GM19043 (cell line): ENCODE results near the gene ETV4.

Experiments
- ATAC-seq: cut with Tn5 transposase; IDR thresholded peaks from one replicate; pipeline ENCODE4 v1.9.1; 2021; ENCODE audit warnings: low read depth; ENCODE audit not compliant: unreplicated experiment

Gene ETV4

DNA sequence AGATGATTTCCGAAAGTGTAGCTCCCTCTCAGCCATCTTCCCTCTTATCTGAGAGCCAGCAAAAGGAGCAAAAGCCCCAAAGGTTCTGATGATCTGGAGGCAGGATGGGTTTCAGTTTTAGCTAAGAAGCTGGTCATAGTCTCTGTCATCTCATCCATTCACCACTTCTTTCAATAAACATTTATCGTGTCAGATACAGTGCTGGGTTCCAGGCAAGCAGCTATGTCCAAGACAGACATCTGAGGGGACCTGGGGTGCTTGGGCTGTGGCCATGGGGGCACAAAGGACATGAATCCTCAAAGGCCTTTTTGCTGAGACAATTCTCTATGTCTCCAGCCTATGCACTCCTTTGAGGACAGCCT, 1.0 kb upstream of the ETV4 start:
- ATAC-seq: no peak

DNA sequence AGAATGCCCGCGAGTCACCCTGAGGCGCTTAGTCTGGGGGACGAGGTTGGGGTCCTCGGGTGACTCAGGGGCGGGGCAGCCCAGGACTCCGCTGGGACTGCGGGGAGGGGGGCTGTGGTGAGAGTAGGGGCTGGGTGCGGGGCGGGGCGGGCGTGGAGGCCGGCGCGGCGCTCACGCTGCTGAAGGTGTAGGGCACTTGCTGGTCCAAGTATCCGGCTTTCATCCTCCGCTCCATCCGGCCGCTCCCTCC, 832 bp downstream of the ETV4 start:
- no peak for ATAC-seq

DNA sequence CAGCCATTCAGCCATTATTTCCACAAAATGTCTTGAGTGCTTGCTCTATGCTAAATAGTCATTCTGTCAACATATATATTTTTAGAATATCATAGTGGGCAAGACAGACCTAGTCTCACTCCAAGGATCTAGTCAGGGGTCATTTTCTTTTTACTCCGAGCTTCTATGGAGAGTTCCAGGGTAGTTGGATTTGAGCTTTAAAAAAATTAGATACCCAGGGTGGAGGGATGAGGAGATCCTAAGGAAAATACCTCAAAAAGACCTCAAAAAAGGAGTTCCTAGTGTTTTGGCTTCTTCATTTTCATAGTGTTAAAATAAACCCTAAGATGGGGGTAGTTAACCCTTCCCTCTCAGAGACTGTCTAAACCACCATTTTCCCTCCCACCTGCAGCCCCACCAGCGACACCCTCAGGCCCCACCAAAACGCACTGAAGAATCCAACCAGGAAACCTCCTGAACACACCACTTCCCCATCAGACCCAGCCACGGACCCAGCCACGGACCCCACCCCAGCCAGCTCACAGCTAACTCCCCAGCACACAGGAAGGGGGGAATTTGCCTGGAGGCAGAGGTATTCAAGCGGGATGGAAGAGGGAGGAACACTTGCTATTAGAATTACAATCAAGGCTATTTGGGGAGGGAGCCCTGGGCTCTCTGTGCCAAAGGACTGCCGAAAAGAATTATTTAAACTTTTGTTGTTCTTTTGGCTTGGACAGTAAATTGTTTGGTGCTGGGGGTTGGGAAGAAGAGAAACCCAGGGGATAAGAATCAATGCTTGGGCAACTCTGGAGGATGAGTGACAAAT, 2.2 kb downstream of the ETV4 start:
- no peak for ATAC-seq

DNA sequence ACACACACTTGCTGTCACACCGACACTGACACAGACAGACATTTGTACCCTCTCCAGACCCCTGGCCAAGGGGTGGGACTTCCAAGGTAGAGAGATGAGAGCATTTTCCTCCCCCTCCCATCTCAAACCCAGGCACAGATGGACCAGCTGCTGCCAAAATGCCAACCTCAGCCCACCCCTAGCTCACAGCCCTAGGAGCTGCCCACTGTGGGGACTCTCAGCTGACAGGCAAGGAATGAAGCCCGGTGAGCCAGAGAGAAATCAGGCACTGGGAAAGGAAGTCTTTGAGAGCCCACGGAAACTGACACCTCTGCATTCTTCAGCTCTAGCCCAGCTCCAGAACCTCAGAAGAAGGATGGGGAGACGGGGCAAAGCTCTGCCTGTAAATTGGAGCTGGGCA, 2.8 kb downstream of the ETV4 start:
- no peak for ATAC-seq

DNA sequence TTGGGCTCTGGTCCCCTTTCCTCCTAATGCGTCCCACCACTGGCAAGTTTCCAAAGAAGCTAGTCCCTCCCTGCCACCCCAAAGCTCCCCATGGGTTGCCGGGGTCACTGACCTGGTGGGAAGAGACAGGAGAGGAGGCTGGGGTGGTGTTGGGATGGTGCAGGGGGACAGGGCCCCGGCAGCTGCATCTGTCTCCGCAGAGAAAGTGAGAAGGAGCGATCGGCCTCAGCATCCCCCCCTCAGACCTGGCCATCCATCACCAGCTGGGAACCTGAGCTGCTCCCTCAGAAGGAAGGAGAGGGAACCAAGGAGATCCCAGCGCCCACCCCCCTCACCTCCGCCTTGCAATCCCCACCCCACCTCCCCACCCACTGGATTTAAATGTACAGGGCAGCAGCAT, 3.3 kb downstream of the ETV4 start:
- no peak for ATAC-seq

DNA sequence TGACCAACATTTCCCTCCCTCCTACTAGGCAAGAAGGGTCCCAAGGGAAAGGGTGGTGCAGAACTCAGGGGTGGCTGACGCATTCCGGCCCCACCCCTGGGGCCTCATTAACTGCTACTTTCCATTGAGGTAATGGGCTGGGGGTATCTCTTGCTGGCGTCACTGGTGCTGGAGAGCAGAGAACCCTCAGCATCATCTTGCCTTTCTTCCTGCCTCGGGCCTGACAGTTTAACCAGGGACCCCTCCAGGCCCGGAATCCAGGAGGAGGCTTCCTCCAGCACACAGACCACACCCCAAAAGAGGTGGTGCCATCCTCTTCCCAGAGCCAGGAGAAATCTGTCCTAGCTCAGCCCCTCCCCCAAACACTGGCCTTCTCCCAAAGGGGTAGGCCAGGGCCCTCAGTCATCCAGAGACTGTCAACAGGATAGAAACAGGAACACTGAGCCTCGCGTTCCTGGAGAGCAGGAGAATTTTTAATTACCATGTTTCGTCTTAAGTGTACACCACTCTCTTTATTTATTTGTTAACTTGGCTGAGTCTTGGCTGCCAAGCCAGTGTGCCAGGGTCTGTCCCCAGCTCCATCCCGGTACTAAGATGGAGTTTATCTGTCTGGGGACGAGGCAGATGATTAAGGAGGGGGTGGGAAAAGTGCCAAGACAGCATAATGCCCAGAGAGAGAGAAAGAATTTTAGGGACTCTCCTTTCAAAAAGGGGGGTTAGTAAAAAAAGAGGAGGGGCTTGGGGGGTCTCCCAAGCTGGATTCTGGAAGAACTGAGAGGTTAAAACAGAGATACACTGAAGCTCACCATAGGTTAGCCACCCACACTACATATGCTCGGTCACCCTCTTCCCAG, 5.1 kb downstream of the ETV4 start:
- ATAC-seq: no peak

DNA sequence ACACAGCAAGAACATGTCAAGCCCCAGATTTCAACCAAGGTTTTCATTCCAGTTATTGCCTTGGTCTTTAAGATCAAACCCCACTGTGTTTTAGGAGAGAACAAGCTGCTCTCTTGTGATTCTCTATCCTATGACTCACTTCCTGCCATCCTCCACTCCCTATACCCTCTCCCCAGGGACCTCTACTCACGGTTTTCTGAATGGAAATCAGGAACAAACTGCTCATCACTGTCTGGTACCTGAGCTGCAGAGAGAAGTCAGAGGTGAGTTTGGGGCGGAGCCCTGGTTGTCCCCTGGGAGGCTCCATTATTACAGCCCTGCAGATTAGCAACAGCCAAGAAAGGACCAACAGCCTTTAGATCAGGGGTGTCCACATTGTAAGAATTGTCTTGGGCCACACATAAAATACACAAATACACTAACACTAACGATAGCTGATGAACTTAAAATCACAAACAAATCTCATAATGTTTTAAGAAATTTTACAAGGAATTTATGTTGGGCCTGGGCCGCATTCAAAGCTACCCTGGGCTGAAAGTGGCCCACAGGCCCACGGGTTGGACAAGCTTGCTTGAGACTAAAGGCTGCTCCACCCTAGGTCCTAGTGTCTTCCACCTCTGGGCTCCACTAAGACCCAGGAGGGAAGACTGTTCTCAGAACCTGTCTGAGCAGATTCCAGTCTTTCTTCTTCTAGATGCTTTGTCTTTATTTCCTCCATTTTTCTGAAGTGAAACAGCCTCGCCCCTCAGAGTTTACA, 9.7 kb downstream of the ETV4 start:
- no peak for ATAC-seq

DNA sequence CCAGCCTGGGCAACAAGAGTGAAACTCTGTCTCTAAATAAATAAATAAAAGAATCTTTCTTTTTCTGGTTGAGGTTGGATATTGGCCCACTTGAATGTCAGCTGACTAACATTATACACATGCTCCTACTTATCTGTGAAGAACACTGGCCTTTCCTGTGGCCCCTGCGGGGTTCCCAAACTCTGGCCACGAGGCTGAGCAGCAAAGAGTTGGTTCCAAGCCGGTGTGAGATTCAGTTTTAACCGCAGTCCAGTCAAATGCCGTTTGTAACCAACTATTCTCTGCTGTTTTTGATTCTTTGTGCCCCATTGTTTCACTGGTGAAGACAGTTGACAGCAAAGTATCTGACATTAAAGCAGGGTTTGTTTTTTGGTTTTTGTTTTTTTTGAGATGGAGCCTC, 11.2 kb downstream of the ETV4 start:
- no peak for ATAC-seq

DNA sequence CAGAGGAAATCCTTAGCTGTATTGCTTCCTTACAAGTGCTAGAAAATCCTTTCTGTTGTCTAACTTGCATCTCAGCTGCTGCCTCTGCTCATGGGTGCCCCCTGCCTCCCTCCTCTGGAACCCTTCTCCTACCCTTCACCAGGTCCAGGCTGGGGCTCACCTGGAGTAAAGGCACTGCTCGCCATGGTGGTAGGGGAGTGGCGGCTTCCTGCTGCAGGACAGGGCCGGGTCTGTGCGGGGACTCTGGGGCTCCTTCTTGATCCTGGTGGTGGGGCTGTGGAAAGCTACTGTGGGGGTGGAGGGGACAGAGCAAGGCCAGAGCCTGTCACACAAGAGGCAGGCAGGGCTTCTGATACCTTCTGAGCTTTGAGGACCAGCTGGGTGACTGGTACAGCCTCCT, 12.4 kb downstream of the ETV4 start:
- ATAC-seq: no peak

DNA sequence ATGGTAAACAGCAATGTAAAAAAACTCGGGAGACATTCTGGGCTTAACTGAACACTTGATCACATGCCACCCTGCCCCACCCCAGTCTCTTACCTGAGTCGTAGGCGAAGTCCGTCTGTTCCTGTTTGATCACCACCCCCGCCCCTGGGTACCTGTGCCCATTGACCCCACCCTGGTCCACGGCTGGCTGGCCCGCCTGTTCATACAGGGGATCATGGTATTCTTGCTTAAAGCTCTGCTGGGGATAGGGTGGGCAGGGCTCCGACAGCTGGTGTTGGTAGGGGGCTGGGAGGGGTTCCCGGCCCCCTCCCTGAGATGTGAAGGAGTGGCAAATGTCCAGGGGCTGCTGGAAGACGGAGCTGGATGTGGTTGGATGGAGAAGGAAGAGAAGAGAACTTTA, 13.6 kb downstream of the ETV4 start:
- ATAC-seq: no peak

DNA sequence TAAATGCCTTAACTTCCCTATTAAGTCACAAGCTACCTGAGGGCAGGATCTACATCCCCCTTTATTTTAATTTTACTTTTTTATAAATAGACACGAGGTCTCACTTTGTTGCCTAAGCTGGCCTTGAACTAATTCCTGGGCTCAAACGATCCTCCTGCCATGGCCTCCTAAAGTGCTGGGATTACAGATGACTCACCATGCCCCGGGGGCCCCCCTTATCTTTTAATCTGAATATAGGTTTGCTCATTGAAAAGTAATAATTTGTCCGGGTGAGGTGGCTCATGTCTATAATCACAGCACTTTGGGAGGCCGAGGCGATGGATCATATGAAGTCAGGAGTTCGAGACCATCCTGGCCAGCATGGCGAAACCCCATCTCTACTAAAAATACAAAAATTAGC, 14.2 kb downstream of the ETV4 start:
- no peak for ATAC-seq

DNA sequence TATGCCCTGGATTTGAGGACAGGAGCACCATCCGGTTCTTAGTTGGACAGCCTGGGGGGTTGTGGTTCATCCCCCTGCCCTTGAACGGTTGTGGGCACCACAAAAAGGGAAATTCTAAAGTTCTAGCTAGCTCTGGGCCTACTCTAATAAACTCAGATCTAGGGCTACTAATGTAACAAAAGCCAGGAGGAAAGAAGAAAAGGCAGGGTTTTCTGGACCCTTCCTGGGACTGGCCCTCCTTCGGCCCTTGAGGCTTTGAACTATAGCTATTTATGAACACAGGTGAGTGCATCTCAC, 15.1 kb downstream of the ETV4 start:
- ATAC-seq: no peak

DNA sequence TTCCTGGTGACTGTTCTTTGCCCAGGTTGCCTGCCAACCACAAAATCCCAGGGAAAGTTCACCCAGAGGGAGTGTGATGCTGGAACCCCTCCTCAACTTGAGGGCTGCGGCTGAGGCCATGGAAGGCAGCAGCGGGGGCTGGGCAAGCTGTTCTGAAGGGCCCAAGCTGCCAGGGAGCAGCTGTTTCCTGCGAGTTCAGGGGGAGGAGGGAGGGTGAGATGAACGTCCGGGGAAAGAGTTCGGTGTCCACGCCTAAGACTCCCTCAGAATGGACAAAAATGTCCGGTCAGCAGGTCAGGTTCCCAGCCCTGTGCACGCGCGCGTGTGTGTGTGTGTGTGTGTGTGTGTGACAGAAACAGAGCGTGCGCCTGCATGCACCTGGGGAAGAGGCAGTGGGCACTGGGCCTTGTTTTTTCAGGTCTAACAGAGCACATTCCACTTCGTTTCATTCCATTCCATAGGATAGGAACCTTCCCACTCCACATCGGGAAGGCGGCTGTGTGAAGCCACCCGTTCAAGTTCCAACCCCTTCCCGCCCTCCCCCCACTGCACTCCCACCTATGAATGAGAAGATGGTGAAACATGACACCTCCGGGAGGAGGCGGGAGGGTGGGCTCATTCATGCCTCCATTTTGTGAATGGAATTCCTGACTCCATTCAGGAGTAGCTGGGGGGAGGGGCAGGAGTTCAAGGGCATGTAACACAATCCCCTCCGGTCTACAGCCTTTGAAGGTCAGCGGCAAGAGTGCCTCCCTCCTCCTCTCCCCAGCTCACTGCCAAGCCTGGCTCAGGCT, 15.7 kb downstream of the ETV4 start:
- no peak for ATAC-seq

DNA sequence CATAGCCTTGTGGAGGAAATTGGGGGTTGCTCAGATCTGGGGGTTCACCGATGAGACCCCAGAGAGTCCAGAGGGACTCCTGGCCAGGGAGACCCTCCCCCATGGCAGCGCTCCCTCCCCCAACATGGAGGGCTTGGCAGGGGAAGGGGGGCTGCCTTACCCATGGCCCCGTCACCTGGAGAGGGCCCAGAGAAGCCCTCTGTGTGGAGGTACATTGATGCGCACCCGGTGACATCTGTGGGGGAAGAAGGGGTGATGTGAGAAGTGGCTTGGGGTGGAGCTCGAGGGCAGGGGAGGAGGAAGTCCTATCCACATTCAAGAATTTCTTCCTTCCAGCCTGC, 16.2 kb downstream of the ETV4 start:
- ATAC-seq: no peak

DNA sequence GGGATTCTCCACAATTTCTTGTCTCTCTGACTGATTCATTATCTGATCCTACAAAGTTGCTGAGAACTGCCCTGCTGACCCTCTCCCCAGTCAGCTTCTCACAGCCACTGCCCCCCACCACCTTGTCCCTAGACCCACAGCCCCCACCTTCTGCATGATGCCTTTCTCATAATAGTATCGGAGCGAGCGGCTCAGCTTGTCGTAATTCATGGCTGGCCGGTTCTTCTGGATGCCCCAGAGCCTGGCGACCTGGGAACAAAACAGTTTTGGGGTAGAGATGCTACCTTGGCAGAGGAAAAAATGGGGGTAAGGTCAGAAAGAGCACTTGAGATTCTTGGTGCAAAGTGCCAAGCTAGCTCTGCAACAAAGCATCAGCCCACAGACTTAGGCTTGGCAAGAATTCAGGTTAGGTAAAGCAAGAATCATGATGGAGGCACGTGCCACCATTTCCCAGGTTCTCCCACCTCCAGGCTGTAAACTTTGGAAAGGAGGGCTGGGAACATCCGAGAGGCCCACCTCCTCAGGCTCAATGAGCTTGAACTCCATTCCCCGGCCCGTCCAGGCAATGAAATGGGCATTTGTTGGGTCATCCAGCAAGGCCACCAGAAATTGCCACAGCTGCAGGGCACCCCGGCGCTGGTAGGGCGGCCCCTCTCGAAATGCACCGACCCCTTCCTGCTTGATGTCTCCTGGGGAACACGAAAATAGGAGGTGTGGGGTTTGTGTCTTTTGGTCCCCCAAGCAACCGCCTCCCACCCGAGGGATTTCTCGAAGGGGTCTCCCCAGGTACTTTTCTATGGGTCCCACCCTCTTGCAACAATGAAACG, 16.9 kb downstream of the ETV4 start:
- no peak for ATAC-seq

DNA sequence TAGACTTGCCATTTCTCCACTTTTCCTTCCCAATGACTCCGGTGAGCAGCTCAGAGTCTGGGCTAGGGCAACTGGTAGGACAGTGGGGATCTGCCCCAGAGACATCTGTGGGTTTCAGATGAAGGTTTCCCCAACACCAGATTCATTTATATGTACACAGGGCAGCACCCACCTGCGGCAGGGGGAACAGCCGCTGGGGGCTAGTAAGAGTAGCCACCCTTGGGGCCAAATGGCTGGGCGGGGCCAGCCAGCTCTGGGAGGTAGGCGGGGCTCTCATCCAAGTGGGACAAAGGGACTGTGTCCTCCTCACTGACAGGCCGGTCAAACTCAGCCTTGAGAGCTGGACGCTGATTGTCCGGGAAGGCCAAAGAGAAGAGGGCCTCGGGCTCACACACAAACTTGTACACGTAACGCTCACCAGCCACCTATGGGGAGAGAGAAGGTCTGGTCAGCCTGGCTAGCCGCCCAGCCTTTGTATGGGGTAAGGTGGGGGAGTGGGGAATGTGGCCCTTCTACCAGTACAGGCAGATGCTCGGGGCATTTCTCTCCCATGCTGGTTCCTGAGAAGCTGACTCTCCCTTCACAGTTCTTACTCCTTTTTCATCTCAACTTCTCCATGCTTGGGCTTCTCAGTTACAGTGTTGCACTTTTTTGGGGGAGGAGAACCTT, 17.7 kb downstream of the ETV4 start:
- ATAC-seq: no peak

DNA sequence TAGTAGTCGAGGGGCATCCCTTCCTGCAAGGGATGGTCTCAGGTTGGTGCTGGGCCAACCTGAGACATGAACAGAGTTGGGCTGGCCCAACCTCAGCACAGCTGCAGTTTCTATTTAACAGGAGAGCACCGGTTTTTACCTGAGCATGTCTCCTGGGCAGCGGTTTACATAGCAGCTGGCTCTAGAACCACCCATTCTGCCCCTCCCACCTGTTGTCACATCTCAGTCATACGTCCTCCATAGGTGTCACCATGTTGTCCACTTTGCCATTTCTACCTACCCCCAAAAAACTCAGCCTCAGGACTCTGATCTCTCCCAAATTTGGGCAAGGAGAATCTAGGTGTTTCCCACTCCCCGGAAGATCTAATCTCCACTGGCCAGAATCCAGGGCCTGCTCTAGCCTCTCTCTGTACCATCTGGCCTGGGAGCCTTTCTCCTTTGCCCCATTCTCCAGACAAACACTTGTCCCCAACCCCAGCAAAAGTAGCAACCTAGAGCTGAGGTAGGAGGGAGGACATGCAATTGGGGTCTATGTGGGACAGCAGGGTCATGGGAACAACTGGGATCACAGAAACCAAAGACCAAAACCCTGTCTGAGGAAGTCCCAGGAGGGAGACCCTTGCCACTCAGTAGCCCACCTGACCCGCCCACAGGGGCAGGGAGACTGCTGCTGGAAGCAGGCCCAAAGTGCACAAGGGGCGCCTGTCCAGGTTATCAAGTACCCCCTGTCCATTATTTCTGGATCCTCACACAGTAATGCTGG, 19.1 kb downstream of the ETV4 start:
- ATAC-seq: no peak

DNA sequence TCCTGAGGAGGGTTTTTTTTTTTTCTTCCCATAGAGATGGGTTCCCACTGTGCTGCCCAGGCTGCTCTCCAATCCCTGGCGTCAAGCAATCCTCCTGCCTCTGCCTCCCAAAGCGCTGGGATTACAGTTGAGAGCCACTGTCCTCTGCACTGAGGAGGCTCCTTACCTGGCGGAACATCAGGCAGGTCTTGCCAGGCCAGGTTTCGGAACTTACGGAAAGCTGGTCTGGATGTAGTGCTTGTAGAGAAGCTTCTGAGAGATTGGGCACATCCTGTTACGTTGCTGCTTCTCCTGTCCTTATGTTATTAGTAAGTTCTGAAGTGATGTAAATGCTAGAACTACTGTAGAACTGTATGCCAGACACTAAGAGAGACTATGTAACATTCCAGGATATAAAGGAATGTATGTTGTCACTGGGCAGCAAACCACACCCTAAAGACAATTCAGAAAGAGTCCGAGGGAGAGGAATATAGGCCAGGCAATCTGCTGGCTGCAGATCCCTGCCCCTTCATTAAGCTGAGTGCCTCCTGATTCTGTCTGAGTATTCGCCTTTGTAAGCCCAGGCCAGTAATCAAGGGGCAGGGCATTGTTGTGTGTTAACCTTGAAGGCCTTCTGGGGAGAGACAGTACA, 21.1 kb downstream of the ETV4 start:
- ATAC-seq: no peak

DNA sequence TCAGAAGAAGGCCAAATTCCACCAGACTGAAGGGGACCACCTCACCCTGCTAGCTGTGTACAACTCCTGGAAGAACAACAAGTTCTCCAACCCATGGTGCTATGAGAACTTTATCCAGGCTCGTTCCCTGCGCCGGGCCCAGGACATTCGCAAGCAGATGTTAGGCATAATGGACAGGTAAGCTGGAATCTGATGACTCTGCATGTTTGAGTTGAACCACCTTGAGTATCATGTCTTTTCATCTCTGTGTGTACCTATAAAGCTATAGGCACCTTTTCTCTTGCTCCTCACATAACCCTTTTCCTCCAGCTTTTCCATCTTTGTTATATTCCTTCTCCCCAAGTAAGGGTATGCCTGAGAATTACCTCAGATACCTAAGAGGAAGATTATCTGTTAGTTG, 24.8 kb downstream of the ETV4 start:
- ATAC-seq: no peak
